Measurements from ENCODE around the gene LRRFIP1.

DNA sequence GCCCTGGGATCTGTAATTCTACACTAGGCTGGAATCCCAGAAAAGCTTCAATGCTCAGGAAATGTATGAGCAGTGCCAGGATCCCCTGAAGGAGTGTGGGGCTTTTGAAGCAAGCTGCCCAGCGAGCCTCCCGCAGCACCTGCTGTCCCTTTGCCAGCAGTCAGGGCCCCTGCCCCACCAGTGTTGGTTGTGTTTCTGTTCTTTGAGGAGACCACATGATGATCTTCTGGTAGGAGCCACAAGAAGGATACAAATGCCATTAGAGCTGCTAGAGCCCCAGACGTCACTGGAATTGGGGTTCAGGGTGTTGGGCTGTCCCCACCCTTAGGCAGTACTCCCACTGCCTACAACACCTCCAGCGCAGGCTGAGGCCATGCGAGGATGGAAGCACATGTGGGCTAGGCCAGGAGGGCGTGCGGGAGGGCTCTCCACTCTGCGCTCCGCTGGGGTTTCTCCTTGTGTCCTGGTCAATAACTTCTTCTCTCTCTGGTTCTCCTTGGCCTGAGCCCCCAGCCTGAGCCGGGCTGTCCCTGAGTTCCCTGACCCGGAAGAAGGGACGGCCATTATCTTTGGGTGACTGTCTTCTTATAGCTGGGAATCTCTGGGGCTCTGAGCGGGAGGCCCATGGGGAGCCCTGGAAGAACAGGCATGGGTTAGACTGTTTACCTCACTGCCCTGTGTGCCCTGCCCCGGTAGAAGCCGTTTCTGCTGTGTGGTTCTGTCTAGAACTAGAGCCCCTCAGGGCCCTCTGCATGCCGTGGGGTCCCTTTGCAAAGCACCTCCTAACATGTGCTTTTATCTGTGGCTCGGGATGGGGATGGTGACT, 73.9 kb downstream of the LRRFIP1 start:
- TF ChIP-seq, protein P1, sequence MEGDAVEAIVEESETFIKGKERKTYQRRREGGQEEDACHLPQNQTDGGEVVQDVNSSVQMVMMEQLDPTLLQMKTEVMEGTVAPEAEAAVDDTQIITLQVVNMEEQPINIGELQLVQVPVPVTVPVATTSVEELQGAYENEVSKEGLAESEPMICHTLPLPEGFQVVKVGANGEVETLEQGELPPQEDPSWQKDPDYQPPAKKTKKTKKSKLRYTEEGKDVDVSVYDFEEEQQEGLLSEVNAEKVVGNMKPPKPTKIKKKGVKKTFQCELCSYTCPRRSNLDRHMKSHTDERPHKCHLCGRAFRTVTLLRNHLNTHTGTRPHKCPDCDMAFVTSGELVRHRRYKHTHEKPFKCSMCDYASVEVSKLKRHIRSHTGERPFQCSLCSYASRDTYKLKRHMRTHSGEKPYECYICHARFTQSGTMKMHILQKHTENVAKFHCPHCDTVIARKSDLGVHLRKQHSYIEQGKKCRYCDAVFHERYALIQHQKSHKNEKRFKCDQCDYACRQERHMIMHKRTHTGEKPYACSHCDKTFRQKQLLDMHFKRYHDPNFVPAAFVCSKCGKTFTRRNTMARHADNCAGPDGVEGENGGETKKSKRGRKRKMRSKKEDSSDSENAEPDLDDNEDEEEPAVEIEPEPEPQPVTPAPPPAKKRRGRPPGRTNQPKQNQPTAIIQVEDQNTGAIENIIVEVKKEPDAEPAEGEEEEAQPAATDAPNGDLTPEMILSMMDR (IDR thresholded peaks at IDR 0.05; ENCODE audit: low read depth, low read length), result no peak
- TF ChIP-seq EZH2phosphoT487 (IDR thresholded peaks at IDR 0.05; ENCODE audit: low read depth), result no peak
